Endothelial cell of umbilical vein (primary cell): ENCODE measurements around the gene TCF7.

Experiments used
- EZH2 ChIP-seq: IDR thresholded peaks from 2 replicates; pipeline ENCODE4 v1.6.1; 2012; ENCODE audit warnings: borderline replicate concordance, low read depth, mild to moderate bottlenecking, moderate library complexity, low read length, inconsistent platforms; ENCODE audit not compliant: severe bottlenecking
- FOS ChIP-seq: IDR thresholded peaks from 2 replicates; pipeline ENCODE4 v1.6.1; 2011; ENCODE audit warnings: mild to moderate bottlenecking, low read length, moderate library complexity, borderline replicate concordance; ENCODE audit not compliant: insufficient read depth
- MYC ChIP-seq: IDR thresholded peaks from one replicate; pipeline ENCODE4 v1.6.1; 2011; ENCODE audit warnings: mild to moderate bottlenecking, low read depth, low read length
- POLR2A ChIP-seq: IDR thresholded peaks from 2 replicates; pipeline ENCODE4 v1.6.1; 2012; ENCODE audit warnings: low read depth, mild to moderate bottlenecking, control low read depth, low read length
- TF ChIP-seq, protein P1 (sequence below), 2 donors: IDR thresholded peaks; 1 replicate in 1 of 2; 2 replicates in 1 of 2; pipeline ENCODE4 v1.5.1; 2011; ENCODE audit warnings: low read length in 2 of 2, mild to moderate bottlenecking in 2 of 2, moderate library complexity in 2 of 2, control low read depth in 1 of 2, inconsistent platforms in 1 of 2, low read depth in 1 of 2; ENCODE audit not compliant: insufficient read depth in 1 of 2; ENCODE audit errors: extremely low read depth in 1 of 2

- TF ChIP-seq, protein P1, sequence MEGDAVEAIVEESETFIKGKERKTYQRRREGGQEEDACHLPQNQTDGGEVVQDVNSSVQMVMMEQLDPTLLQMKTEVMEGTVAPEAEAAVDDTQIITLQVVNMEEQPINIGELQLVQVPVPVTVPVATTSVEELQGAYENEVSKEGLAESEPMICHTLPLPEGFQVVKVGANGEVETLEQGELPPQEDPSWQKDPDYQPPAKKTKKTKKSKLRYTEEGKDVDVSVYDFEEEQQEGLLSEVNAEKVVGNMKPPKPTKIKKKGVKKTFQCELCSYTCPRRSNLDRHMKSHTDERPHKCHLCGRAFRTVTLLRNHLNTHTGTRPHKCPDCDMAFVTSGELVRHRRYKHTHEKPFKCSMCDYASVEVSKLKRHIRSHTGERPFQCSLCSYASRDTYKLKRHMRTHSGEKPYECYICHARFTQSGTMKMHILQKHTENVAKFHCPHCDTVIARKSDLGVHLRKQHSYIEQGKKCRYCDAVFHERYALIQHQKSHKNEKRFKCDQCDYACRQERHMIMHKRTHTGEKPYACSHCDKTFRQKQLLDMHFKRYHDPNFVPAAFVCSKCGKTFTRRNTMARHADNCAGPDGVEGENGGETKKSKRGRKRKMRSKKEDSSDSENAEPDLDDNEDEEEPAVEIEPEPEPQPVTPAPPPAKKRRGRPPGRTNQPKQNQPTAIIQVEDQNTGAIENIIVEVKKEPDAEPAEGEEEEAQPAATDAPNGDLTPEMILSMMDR (IDR thresholded peaks at IDR 0.05; ENCODE audit: extremely low read depth in 1 of 2, insufficient read depth in 1 of 2, low read depth in 1 of 2, low read length in 2 of 2), result no peak
- TF ChIP-seq EZH2 (no peak), POLR2A (no peak), MYC (no peak), FOS (no peak)
Measured at GRCh38 chr5:134177369-134178095, 63.1 kb downstream of the TCF7 start.
